NB4 (cell line): ENCODE results near the gene MEGF6.

Source experiments
- CTCF ChIP-seq: IDR thresholded peaks from one replicate; pipeline ENCODE4 v1.5.1; 2012; ENCODE audit warnings: low read depth, low read length
- MAX ChIP-seq: IDR thresholded peaks from 2 replicates; pipeline ENCODE4 v1.6.1; 2011; ENCODE audit warnings: low read depth, low read length
- MYC ChIP-seq: IDR thresholded peaks from 2 replicates; pipeline ENCODE4 v1.6.1; 2011; ENCODE audit warnings: low read depth, low read length
- POLR2A ChIP-seq: IDR thresholded peaks from 2 replicates; pipeline ENCODE4 v1.6.1; 2011; ENCODE audit warnings: mild to moderate bottlenecking; ENCODE audit not compliant: insufficient read length; ENCODE audit errors: extremely low read depth

GRCh38 chr1:3472906-3473305 is 138.4 kb downstream of the MEGF6 start:
- no peak for TF ChIP-seq CTCF
- TF ChIP-seq POLR2A: no peak
- no peak for TF ChIP-seq MAX
- TF ChIP-seq MYC: no peak
